Middle frontal gyrus (tissue), 1 donor: ENCODE results near the gene ADCY5.

Source experiments
- DNase-seq: peaks from one replicate; pipeline ENCODE4 v3.0.0-alpha.2; 2015; ENCODE audit warnings: low spot score; ENCODE audit errors: extremely low spot score

ADCY5 gene

DNA sequence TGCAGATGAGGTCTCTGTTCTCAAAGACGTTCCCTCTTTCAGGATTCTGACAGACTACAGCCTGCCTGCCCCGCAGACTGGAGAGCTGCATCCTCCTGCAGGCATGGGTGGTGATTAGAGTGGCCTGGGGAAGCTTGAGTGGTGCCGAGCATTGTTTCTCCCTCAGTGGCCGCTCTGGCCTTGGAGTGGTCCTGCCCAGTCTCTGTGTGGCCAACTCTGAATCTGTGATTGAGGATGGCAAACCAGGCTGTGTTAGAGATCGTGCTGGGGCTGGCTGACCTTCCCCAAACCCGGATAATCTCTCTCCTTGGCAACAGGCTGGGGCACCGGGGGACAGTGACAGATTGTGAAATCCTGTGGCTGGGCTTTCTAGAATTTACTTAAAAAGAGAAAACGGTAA, 11.0 kb upstream of the ADCY5 start:
- DNase-seq = no peak

- DNase-seq = no peak
Observed at GRCh38 chr3:123458255-123458654, 9.4 kb upstream of the ADCY5 start.

DNA sequence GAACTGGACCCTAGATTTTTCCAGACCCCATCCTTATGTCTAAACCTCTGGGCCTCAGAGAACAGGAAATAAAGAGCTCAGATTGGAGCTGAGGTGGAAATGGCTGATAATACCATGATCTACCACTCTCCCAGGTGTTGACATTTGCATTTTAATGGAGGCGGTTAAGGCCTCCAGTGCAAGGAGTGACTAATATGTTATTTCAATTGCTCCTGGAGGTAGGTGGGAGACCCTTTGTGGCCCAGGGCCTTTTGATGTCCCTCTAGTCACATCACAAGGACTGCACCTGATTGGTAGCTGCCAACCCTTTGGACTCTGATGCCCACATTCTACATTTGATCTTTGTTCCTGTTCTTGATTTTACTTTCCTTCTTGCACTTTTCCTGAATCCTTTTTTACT, 9.0 kb upstream of the ADCY5 start:
- DNase-seq = no peak

DNA sequence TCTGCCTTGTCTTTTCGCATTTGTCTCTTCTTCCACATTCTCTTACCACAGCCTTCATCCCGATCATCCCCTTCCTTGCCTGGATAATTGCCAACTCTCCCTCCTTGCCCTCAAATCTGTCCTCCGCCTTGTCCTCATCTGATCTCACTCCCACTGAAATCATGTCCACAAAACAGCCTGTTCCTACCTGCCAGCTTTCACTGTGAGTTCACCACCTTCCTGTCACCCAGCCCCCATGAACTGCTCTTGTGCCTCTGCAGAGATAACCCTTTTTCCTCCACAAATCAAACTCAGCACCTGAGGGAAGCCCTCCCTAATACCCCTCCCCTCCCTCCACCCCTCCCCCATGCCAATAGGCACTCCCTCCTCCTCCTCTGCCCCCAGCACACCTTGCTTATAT, 4.8 kb upstream of the ADCY5 start:
- DNase-seq = no peak

GRCh38 chr3:123451186-123451585, 2.3 kb upstream of the ADCY5 start:
- DNase-seq = no peak

- DNase-seq = peak; percentile 55
Observed at GRCh38 chr3:123449997-123450604, 1.2 kb upstream of the ADCY5 start.

GRCh38 chr3:123449102-123449996, 459 bp upstream of the ADCY5 start:
- DNase-seq = no peak

GRCh38 chr3:123447749-123448517, 957 bp downstream of the ADCY5 start:
- no peak for DNase-seq

DNA sequence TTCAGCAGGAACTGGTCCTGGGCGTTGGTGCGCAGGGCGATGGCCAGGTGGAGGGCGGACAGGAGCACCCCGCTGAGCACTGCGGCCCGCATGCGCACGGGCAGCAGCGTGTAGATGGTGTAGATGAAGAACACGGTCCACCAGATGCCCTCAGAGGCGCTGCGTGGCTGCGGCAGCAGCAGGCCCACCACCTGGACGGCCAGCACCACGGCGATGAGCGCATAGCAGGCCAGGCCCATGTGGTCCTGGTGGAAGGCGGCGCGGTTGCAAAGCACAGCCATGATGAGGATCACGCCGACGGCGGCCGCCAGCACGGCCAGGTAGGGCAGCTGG, 1.5 kb downstream of the ADCY5 start:
- DNase-seq = no peak

GRCh38 chr3:123446610-123447109, 2.2 kb downstream of the ADCY5 start:
- DNase-seq = no peak

GRCh38 chr3:123446210-123446609, 2.7 kb downstream of the ADCY5 start:
- DNase-seq = no peak

DNA sequence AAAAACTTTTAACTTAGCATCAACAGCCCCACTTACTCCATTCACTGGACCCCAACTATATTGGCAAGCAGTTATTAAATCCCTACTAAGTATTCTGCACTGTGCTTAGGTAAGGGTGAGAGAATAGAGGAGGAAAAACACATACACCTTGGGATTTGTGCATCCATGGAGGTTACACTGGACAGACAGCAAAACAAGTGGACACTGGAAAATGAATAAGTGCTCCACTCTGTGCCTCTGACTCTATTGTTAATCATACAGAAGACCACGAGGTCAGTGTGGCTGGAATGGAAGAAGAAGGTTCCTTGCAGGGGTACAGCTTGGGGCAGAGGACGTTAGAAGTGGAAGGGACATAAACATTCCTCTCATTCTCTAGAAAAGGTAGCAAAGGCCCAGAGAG, 3.2 kb downstream of the ADCY5 start:
- DNase-seq = no peak

DNA sequence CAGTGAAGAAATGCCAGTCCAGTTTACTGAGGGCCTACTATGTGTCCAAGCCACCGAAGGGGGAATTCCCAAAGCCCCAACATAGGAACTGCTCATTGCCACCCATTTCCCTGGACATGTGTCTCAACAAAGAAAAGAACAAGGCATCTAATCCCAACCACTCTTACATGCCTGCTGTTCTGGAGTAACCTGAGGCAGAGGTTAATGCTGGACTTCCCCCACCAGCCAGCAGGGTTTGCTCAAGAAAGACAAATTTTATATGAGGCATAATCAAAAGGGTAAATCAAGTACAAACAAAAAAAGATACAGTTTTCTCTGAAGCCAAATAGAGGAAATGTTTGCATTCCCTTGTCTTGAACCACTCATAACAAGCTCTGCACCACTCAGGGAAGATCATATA, 4.1 kb downstream of the ADCY5 start:
- no peak for DNase-seq

GRCh38 chr3:123444023-123444422, 4.9 kb downstream of the ADCY5 start:
- DNase-seq = peak; percentile 78

DNA sequence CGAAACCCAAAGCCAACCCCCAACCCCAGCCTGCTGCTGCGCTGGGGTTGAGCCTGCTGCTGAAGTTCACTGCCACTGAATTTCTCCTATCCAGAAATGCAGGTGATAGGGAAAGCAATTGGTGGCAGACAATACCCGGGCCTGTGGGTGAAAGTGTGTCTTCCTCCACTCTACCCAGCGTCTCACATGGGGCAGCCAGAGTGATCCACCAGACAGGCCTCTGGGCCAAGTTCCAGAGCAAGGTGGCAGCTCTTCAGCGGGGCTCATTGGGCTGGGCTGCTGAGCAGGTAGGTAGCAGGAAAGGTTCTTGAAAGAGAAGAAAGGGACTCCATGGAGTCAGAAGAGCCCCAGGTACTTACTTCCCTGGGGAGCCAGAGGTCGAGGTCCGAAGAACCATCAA, 6.0 kb downstream of the ADCY5 start:
- no peak for DNase-seq

DNA sequence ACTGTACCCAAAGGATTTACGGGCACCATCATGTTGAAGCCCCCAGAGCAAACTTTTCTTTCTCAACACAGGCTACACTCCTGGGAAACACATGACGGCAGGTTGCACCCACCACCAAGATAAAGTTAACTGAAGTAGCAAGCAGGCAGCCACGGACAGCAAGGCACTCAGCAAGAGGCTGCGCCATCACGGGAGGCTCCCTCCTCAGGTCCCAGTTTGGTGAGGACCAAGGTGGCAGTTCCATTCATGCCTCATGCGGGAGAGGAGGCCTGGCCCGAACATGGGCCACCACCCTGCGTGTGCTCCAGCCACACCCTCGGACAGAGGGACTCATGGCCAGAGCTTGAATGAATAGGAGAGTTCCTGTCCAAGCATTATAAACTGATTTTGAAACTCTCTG, 6.8 kb downstream of the ADCY5 start:
- DNase-seq = no peak

DNA sequence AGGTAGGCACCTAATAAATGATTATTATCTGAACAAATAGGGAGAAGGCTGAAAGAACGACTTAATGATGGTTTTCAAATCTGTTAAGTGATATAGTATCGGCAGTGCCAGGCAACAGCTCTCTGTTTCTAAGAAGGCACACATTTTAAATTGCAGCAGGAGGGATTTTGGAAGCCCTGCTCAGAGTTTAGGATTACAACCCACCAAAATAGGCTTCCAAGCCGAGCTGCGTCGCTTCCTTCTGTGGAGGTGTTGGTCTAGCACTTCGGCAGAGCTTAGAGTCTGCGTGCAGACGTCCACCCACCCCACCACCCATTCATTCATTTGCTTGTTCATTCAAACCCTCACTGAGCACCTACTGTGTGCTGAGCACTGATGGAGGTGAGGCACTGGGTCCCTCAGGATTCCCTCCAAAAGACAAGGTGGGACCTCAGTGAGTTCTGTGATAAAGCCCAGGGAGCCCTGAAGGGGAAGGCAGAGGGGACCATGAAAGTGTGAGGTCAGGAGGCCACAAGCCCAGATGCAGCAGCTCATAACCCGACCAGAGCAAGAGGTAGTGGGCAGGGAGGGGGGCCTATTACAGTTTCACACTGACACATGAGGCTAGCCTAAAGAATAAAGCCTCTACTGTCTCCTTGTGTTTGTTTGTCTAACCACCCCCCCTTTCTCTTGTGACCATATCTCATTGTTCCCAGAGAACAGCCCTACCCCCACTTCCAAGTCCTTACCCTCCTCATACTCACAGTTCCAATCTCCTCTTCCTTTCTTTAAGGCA, 8.9 kb downstream of the ADCY5 start:
- DNase-seq = peak; percentile 74

DNA sequence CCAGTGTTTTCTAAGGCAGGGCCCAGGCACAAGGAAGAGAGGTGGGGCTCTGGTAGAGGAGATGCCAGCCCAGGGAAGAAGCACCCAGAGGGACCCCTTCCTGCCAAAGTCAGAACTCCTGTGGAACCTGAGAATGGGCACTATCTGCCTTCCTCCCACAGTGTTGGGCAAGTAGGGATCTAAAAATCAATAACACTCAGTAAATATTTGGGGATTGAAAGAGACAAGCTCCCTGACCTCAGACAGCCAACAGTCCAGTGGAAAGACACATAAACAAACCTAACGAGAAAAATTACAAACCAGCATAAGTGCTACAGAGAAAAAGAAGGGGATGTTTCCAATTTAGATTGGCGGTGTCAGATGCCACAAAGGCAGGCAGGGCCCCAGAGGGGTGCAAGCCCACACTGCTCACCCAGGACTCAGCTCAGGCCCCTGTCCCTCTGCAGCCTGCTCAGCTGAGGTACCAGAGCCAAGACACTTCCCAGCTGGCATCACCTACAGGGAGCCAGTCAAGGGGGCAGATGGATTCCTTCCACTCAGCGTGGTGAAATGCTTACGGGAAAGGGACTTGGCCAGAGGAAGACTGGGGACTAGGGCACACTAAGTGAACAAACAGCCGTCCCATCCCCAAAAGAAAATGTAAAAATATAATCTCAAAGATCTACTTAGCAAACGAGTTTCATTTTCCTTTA, 15.9 kb downstream of the ADCY5 start:
- DNase-seq = no peak

DNA sequence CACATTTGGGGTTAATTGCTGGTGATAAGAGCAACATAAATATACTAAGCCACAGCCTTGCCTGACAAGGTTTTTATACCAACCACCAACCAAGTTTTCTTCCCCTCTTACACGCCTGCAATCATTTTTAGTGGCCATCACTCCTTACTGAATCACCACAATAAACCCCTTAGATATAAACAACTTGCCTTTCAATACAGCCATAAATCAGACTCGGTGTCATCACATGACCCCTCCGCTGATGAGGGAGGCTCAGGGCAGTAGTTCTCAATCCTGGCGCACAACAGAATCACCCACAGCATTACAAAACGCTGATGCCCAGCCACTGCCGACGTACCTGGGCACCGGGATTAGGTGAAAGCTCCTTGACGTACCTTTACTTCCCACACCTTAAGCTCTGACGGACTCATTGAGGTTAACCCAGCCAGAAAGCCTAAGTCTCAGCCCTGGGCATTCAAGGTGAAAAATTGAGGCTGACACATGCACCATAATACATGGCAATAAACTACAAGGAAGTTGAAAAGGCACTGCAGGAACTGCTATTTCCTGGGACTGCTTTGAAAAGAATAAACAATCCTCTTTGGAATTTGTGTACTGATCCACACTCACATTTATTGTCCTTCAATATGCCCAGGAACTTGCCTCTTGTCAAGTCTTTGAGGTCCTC, 17.1 kb downstream of the ADCY5 start:
- DNase-seq = no peak

DNA sequence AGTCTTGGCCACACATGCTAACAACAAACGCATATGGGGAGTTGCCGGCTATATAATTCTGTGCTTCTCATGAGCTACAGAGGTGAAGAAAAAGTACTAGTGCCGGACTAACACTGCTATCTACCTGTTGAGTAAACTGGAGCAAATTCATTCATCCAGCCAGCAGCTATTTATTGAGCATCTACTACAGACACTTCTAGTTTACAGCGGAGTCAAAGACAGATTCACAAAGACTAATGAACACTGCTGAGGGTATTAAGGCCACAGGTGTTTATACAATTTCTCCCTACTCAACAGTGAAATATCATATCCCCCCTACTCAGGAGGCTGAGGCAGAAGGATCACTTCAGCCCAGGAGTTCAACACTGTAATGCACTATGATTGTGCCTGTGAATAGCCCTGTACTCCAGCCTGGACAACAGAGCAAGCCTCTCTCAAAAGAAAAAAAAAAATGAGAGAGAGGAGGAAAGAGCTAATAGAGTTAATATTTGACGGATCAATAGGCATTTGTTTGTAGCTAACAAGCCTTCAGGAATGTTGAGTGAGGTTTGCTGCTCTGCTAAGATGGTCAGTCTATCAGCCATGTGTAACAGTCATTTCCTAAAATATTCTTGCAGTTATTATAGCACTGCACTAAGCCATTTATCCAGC, 17.8 kb downstream of the ADCY5 start:
- DNase-seq = no peak
